NCI-H2029 treated with DMSO at 0.1 percent for 48 hours (cell line): ENCODE results near the gene USP15.

Experiments used
- DNase-seq: peaks from one replicate; lab custom pipeline; 2025; lab: John Stamatoyannopoulos, UW

The USP15 gene

DNA sequence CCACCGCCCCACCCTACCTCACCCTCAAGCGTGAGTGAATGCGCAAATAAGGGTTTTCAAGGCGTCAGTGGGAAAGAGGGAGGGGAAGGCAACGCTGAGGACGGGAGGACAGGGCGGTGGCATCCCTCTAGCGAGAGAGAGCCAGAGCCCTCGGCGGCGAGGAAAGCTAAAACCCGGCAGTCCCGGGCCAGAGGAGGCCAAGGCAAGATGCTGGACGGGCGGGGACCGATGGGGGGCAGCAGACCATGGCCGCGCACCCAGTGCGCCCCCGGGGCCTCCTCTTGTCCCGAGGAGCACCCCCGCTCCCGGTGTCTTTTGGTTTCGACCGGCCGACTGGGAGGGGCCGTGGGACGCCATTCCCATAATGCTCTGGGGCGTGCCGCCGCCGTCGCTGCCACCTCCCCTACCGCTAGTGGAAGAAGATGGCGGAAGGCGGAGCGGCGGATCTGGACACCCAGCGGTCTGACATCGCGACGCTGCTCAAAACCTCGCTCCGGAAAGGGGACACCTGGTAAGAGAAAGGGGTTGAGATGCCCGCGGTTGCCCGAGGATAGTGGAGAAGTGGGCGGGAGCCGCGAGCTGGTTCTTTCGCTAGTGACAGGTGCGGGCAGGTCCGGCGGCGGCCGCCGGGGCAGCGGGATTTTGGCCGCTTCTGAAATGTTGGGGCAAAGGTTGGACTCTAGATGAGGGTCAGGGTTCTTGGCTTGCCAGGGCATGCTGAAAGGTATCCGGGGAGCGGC, at the start of gene USP15:
Gene USP15 (plus strand): TSS at position 412 of the 740 bp plus-strand sequence. CDS start 11 bp downstream, at position 423.
- DNase-seq = peak; percentile 96

DNA sequence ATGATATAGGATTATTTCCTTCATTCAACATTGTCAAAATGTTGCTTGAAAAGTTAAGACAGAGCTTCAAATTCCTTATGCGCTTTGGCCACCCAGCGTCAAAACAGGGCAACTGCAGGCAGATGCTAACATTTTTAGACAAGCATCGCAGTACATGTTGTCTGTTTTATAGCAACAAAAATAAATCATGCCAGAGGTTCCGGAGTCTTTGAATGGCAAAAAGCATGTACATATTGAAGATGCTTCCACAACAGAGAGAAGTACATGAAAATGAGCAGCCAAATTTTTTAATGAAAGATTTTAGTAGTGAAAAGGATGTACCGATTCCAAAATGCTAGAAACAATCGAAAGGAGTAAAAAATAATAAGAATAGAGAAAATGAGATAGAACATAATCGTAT, 49.8 kb upstream of the USP15 start:
- DNase-seq = no peak

DNA sequence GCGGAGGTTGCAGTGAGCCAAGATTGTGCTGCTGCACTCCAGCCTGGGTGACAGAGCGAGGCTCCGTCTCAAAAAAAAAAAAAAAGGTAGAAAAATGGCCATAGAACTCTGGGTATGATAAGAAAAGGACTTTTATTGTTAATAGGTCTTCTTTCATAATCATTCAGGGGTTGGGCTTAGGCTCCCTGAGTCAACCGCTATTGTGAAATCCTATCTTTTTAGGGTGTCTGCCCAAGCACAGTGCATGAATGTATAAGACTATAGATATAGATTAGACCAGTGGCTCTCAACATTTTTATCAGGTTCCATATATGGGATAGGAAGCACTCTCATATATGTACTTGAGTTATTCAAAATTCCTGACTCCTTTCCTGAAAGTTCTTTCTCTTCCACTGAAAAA, 48.7 kb upstream of the USP15 start:
- no peak for DNase-seq

DNA sequence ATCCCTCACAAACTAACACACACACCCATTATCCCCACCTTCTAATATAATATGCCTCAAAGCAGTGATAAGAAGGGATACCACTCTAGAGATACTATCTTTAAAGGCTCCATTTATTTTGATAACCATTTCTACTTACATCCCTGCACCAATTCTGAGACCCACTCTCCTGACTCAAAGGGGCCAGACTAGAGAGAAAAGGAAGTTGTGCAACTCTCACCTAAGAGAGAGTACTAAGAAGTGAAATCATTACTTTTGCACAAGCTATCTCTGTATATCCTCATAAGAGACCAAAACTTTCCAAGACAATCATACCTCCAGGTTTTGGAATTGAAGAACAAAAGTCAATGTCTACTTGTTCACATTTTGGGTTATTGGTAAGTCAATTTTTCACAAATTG, 45.4 kb upstream of the USP15 start:
- DNase-seq = no peak

DNA sequence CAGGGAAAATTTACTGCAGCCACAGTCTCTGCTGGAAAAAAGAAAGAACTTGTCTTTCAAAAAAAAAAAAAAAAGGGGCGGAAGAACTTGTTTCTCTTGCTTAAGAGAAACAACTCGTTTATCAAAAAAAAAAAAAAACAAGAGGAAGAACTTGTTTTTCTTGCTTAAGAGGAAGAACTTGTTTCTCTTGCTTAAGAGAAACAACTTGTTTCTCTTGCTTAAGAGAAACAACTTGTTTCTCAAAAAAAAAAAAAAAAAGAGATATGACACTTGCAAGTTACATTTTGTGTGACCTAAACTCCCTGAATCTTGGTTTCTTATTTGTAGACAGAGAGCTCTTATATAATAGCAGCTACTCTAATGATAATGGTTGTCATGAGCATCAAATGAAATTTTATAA, 44.7 kb upstream of the USP15 start:
- DNase-seq = no peak

DNA sequence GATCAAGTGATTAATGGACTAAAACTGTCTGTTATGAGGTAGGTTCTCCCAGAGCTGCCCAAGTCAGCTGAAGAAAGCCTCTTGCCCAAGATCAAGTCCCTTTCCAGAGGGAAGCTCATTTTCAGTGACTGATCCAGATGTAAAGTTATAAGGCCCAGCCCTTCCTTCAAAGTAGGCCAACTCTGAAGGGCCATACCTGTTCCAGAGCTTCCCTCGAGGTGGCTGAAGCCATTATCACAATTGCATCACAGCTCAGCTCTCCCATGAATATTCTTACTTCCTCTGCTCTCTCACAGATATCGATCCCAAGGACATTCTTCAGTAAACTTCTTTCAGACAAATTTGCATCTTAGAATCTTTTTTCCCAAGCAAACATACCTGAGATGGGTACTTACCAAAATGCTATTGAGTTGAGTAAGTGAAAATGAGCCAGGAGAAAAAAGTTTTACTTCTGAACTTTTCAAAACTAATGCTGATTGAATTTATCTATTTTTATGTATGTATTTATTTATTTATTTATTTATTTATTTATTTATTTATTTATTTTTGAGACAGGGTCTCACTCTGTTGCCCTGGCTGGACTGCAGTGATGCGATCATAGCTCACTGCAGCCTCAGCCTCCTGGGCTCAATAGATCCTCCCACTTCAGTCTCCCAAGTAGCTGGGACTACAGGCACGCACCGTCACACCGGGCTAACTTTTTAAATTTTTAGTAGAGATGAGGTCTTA, 42.6 kb upstream of the USP15 start:
- no peak for DNase-seq

DNA sequence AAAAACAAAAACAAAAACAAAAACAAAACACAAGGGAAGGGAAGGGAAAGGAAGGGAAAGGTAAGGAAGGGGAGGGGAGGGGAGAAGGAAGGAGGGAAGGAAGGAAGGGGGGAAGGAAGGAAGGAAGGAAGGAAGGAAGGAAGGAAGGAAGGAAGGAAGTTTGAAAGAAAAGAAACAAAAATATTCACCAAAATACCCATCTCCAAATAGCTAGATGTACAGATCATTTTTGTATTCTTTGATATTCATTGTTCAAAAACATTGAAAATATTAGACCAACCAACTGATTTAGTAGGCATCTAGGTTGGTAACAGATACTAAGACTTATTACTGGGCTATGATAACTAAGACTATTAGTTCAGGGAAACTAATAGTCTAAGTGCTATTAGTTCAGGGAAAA, 39.1 kb upstream of the USP15 start:
- no peak for DNase-seq

DNA sequence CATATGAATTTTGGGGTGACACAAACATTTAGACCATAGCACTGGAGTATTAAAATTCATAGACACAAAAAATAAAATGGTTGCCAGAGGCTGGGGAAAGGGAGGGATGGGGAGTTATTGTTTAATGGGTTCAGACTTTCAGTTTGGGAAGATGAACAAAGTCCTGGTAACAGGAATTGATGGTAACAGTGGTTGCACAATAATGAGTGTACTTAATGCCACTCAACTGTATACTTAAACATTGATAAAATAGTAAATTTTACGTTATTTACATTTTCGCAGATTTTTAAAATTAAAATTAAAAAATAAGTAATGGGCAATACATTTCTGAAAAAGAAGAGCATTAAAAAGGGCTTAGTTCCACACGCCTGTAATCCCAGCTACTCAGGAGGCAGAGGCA, 35.6 kb upstream of the USP15 start:
- DNase-seq = no peak

DNA sequence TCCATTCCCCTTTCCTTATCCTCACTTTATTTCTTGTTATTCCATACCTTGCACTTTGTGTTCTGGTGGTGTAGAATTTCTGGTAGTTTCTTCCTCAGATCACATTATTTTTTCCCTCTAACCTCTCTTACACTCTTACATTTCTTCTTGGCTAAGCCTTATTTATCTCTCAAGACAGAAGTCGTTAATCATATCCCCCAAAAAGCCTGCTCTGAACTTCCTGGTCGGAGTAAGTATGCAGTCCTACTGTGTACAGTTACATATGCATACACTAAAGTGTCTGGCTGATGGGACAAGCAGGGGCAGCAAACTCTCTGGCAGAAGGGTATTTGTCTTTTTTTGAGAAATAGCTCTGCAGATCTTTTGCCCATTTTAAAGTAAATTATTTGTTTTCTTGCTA, 33.1 kb upstream of the USP15 start:
- DNase-seq = no peak

DNA sequence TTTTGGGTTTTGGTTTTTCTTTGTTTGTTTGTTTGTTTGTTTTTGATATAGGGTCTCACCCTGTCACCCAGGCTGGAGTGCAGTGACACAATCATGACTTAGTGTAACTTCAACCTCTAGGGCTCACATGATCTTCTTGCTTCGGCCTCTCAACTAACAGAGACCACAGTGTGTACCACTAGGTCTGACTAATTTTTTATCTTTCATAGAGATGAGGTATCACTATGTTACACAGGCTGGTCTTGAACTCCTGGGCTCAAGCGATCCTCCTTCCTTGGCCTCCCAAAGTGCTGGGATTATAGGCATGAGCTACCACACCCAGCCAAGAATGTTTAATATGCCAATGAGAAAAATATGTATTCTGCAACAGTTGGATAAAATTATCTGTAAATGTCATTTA, 29.6 kb upstream of the USP15 start:
- DNase-seq = no peak

DNA sequence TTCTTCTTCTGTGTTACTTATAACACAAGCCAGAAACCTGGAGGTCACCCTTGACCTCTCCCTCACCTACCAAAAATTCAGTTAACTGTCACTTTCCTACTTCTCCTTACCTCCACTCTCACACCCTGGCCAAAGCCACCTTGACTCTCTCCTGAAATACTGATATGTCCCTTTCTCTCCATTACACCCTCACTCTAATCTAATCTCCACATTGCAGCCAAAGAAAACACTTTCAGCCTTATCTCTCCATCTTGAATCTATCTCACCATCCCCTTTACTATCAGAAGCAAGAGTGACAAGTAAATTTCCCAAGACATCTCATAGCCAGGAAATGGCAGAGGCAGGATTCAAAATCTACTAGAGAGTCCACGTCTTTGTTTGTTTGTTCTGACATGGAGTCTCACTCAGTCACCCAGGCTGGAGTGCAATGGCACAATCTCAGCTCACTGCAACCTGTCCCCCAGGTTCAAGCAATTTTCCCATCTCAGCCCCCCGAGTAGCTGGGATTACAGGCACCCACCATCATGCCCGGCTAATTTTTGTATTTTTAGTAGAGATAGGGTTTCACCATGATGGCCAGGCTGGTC, 28.0 kb upstream of the USP15 start:
- no peak for DNase-seq

DNA sequence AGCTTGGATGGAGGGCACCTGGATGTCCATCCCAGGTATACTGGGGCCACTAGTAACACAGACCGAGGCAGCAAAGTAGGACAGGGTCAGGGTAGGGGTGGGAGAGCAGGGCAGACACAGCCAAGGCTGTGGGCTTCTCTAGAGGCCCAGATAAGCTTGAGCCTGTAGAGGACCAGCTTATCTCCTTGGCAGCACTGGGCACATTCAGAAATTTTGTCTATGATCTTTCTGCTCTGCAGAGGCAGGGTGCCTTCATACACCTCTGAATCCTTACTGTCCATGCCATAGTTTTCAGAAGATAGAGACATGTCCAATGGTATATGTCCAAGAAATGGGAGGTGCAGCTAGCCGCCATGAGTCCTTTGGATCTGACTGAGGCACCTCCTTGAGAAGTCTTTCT, 26.4 kb upstream of the USP15 start:
- no peak for DNase-seq

DNA sequence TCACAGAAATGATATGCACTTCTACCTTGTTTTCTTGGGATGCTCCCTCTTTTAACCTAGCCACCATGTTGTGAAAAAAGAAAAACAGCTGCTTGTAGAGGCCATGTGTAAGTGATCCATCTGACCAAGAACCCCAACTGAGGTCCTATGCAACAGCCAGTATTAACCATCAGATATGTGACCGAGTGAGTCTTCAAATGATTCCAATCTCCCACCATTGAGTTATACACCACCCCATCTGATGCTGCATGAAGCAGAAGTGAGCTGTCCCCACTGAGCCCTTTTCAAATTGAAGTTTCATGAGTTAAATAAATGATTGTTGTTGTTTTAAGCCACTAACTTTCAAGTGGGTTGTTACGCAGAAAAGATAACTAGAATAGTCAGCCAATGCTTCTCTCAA, 20.6 kb upstream of the USP15 start:
- DNase-seq = no peak

DNA sequence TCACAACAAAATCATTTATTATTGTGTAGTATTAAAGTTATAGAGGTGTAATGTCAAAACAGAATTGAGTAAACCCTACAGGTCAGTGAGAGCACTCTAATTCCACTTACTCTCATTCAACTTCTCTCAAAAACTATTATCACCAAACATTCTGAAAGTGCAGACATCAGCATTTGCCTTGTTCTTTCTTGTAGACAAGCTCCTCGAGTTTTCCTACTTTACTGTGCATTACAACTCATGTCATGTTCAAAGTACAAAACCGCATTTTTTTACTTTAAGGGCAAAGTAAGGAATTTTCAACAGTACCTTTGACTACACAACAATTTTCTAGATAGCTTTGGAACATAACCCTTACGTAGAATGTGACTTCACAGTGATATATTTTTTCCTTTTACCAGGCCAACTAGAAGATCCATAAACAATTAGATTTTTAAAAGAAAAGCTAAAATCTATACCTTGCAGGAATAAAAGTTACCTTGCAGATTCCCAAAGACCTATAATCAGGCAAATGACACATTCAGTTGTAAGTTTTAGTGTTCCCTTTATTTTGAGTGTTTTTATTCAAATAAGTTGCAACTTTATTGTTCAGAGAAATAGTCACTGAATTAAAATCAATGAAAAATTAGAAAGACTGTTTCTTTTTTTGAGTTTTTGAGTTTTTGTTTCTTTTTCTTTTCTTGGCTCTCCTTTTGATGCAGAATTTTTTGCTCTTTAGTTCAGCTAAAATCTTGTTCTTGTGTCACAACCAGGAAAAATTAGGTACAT, 12.7 kb upstream of the USP15 start:
- DNase-seq = no peak

DNA sequence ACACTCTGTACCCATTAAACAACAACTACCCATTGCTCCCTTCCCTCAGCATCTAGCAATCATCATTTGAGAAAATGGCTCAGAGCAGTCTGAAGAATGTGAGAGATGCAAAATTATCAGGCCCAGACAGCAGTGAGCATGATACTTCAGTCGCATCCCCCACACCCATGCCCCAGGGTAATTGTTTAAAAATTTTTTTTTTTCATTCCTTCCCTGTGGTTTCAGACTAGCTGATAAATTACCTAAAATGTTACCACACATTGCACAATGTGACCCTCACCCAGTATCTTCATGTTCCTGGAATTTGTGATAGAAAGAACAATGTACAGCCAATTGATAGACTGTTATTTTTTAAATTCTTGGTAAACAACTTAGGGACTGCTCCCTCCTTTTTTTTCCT, 11.3 kb upstream of the USP15 start:
- DNase-seq = no peak

DNA sequence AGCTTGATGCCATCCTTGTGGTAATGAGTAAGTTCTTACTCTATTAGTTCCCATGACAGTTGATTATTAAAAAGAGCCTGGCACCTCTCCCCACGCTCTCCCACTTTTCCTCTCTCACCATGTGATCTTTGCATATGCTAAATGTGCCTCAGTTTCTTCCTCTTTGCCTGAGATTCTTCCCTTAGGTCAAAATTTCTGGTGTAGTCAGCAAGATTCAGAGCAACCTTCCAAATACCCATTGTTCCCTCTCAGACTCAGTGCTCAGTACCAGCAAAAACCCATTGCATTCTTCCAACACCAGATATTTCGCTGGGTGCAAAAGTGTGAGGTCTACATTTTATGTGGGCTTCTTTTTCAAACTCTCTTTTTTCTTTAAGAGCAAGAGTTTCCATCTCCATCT, 10.8 kb upstream of the USP15 start:
- no peak for DNase-seq

DNA sequence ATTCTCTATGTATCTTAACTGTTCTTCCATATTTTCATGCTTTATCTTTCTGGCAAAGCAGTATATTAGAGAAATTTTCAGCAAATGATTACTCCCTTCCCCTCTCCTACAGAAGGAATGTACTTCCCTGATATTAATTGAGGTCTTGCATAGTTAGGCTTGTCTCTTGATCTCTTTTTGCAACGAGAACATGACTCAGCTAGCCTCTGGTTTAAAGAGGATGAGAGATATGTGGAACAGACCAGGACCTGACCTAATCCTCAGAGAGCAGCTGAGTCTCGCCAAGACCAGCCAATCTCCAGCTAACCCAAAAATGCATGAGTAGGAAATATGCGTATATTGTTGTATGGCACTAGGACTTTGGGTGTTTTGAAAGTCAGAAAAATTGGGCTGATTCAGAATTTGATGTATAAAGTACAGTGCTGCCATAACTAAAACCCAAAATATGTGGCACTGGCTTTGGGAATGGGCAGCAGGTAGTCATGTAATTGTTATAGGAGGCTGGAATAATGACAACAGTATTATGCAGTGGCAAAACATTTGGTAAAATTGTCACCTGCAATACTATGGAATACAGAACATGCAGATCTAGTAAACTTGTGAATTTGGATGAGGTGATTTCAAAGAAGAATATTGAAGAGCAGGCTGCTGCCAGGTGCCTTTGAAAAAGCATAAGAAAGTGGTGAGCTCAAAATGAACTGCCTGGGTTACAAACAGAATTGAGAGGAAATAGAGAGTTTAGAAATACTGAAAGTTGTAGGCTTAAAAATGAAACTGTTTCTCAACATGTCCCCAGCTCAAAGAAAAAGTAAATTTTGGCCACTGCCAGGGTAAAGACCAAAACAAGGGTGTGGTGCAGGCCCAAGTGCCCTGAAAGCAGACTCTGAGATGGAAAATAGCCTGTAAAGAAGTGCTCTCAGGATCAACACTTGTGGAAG, 9.3 kb upstream of the USP15 start:
- DNase-seq = no peak

DNA sequence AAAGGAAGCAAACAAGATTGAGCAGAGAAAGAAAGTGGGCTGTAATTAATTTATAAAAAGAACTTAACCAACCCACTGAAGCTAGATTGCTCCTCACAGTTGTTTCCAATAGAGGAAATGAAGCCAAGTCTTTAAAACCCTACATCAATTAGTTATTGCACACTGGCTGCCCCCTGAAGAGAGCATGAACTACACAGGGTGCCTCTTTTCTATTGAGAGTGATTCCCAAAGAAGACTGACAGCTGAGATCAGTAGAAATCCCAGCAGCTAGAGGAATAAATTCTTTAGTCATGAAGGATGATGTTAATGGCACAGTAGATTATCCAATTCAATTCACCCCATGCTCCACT, 8.6 kb upstream of the USP15 start:
- no peak for DNase-seq

DNA sequence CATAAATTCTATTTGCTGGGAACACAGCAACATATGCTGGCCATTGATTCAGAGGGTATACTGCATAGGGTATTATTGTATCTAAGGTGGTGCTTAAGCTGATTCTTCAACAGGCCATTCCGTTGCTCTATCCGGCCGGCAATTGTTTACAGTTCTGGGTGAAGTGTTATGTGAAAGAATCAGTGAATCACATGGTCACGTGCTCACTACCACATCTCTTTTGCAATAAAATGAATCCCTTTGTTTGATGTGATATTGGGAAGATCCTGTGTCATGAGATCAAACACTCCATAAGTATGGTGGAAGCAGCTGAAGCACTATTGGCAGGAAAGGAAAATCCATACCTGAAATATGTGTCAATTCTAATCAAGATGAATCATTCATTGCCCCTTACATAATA, 7.6 kb upstream of the USP15 start:
- DNase-seq = peak; percentile 10

DNA sequence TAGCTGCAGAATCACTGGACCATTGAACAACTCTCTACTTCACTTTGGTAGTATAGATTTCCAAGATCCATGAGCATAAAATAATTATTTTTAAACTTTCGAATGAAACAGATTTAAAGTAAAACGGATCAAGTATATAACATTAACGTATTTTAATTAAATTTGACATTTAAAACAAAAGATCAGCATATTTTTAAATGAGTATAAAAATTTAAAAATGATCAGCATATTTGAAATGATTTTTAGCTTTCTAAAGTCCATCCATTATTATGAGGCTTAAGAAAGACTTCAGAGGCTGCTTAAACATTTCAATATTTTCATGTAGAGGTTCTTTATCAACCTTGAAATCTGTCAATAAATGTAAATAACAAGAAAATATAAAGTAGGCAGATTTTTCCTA, 5.2 kb upstream of the USP15 start:
- no peak for DNase-seq

DNA sequence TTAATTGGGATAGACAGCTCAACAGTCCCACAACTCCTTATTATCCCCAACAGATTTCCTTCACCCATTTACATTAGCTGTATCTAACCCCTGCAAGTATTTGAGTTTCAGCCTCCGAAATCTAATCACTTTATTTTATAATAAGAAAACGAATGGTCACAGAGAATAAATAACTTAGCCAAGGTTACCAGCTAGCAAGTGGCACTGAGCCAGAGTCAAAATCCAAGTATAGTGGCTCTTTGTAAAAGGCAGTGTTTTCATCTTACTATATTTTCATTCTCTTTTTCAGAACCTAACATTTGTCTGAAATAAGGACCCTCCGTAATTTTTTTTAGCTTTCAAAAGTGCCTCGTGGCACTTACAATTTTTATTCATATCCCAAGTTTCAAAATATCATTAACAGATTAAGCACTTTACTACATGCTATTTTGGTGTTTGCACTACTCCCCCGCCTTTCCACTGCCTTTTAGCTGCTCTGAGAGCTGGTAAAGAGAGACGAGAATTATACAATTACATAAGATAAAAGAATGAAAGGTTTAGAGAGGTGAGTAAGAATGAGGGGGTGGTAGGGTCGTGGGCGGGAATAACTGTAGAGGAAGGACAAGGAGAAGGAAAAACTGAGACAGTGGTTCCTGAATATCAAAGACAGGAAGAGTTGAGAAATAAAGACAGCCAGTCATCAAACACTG, 3.7 kb upstream of the USP15 start:
- peak; percentile 6 for DNase-seq
